Measurements from ENCODE around the gene ZSCAN2. TPM values are rescaled to one million over a fixed set of nuclear protein-coding genes. Genes with fewer than 3 reads are reported as not detected.

The ZSCAN2 gene
- total RNA-seq, 6 donors from 2014 or later, result 4.1 to 11.0 (median 5.9) TPM

DNA sequence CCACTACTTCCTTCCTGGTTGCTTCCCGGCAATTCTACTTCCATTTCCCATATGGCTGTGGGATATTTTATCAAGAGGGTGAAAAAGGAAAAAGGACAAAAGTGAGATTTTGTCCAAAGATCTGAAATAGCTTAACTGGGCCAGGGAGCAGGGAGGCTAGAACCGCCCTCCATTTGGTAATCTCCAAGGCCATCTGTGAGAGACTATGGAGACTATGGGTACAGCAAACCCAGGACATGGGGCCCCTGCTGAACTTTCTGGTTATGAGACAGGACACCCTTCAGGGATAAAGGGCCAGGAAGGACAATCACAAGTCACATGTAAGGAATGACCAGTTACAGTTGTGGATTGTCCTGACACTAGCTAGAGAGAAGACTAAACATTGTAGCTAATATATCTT lies 24.3 kb downstream of the ZSCAN2 start:
- TF ChIP-seq EP300 (IDR thresholded peaks at IDR 0.05), result no peak
- TF ChIP-seq POLR2A (IDR thresholded peaks at IDR 0.05), result no peak
- TF ChIP-seq, protein P1, sequence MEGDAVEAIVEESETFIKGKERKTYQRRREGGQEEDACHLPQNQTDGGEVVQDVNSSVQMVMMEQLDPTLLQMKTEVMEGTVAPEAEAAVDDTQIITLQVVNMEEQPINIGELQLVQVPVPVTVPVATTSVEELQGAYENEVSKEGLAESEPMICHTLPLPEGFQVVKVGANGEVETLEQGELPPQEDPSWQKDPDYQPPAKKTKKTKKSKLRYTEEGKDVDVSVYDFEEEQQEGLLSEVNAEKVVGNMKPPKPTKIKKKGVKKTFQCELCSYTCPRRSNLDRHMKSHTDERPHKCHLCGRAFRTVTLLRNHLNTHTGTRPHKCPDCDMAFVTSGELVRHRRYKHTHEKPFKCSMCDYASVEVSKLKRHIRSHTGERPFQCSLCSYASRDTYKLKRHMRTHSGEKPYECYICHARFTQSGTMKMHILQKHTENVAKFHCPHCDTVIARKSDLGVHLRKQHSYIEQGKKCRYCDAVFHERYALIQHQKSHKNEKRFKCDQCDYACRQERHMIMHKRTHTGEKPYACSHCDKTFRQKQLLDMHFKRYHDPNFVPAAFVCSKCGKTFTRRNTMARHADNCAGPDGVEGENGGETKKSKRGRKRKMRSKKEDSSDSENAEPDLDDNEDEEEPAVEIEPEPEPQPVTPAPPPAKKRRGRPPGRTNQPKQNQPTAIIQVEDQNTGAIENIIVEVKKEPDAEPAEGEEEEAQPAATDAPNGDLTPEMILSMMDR (IDR thresholded peaks at IDR 0.05), result no peak
- no peak for TF ChIP-seq POLR2AphosphoS5 (IDR thresholded peaks at IDR 0.05)
- DNase-seq, result no peak
- no peak for ATAC-seq (ENCODE audit: low FRiP score in 2 of 2)
- Histone ChIP-seq H3K4me1 (peaks cover 0 to 2% (median 0%) of the 10 kb centered on the region in 4 donors), H3K4me3 (no peak overlapping the region), H3K36me3 (peaks cover 3 to 25% (median 15%) of the 10 kb centered on the region in 4 donors), H3K9me3 (peaks cover 13 to 17% (median 15%) of the 10 kb centered on the region in 4 donors), H3K27ac (no peak overlapping the region), H3K27me3 (no peaks in the 10 kb centered on the region)
- 84 to 86% methylated on average over 2 of the region's 2 CpGs for WGBS, 2 donors

GRCh38 chr15:84629033-84629432 lies 28.2 kb downstream of the ZSCAN2 start:
- Histone ChIP-seq H3K4me3 (no peak overlapping the region), H3K27me3 (no peaks in the 10 kb centered on the region), H3K36me3 (no peaks in the 10 kb centered on the region), H3K9me3 (no peaks in the 10 kb centered on the region), H3K4me1 (peaks cover 20 to 28% (median 22%) of the 10 kb centered on the region in 4 donors), H3K27ac (no peak overlapping the region)
- WGBS, 2 donors, result 92% methylated on average over 9 of the region's 9 CpGs
- ATAC-seq (ENCODE audit: low FRiP score in 2 of 2), result no peak
- no peak for TF ChIP-seq EP300 (IDR thresholded peaks at IDR 0.05)
- no peak for TF ChIP-seq POLR2AphosphoS5 (IDR thresholded peaks at IDR 0.05)
- TF ChIP-seq POLR2A (IDR thresholded peaks at IDR 0.05), result no peak
- TF ChIP-seq, protein P1 (IDR thresholded peaks at IDR 0.05), result no peak
- no peak for DNase-seq

- Histone ChIP-seq H3K27me3 (no peaks in the 10 kb centered on the region), H3K36me3 (peaks cover 0 to 6% (median 4%) of the 10 kb centered on the region in 4 donors), H3K9me3 (no peaks in the 10 kb centered on the region), H3K4me3 (peak overlapping the region; percentile 50 to 73 (median 64)), H3K4me1 (peaks cover 33 to 42% (median 39%) of the 10 kb centered on the region in 4 donors), H3K27ac (peak overlapping the region; percentile 83 to 92 (median 87))
- no peak for ATAC-seq (ENCODE audit: low FRiP score in 2 of 2)
- no peak for TF ChIP-seq POLR2AphosphoS5 (IDR thresholded peaks at IDR 0.05)
- TF ChIP-seq, protein P1 (IDR thresholded peaks at IDR 0.05), result no peak
- TF ChIP-seq EP300 (IDR thresholded peaks at IDR 0.05), result no peak
- TF ChIP-seq POLR2A (IDR thresholded peaks at IDR 0.05), result no peak
- DNase-seq, result no peak
- WGBS, 2 donors, result 37 to 42% methylated on average over 4 to 7 of the region's 7 CpGs
Measured at GRCh38 chr15:84631706-84632272, 31.0 kb downstream of the ZSCAN2 start.

DNA sequence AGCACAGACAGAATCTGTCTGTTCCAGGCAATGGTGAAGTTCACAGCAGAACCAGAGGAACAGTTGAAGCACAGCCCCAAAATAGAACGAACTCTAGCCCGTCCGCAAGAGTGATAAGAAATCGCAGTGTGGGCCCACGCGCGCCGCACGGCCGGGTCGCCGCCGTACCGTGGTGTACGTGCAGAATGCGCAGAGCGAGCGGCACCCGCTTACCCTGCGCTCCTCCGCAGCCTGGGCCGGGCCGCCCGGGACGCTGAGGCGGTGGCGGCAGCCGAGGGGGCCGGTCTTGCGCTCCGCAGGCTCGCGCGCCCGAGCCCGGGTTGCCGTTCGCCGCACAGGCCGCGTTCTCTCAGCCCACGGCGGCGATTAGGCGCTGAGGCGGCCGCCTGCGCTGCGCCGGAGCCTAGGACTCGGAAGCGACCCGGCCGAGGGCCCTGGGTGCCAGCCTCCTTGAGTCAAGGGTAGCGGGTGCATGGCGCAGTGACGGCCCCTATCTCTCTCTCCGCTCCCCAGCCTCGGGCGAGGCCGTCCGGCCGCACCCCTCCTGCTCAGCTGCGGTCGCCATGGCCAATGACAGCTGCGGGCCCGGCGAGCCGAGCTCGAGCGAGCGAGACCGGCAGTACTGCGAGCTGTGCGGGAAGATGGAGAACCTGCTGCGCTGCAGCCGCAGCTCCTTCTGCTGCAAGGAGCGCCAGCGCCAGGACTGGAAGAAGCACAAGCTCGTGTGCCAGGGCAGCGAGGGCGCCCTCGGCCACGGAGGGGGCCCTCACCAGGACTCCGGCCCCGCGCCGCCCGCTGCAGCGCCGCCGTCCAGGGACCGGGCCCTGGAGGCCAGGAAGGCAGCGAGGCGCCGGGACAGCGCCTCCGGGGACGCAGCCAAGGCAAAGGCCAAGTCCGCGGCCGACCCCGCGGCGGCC lies 32.8 kb downstream of the ZSCAN2 start:
- DNase-seq (peak; percentile 83 to 95), ATAC-seq (ENCODE audit: low FRiP score in 2 of 2) (peak; percentile 81 to 90)
- Histone ChIP-seq H3K27ac (peak overlapping the region; percentile 89 to 94 (median 93)), H3K27me3 (no peaks in the 10 kb centered on the region), H3K36me3 (peaks cover 0 to 21% (median 16%) of the 10 kb centered on the region in 4 donors), H3K4me3 (peak overlapping the region; percentile 55 to 73 (median 66)), H3K9me3 (no peaks in the 10 kb centered on the region), H3K4me1 (peaks cover 33 to 42% (median 39%) of the 10 kb centered on the region in 4 donors)
- TF ChIP-seq POLR2A (IDR thresholded peaks at IDR 0.05) (peak in 2 of 4 donors; percentile 42 to 68), EP300 (IDR thresholded peaks at IDR 0.05) (no peak), POLR2AphosphoS5 (IDR thresholded peaks at IDR 0.05) (peak in 1 of 2 donors; percentile 12)
- TF ChIP-seq, protein P1 (IDR thresholded peaks at IDR 0.05), result no peak
- WGBS, 2 donors, result 1% methylated on average over 20 to 68 of the region's 105 CpGs

Measured in upper lobe of left lung (tissue), 6 donors.